Measurements from ENCODE around the gene SPATS2.

GRCh38 chr12:49564686-49565405 is 197.6 kb downstream of the SPATS2 start:
- TF ChIP-seq CTCF (IDR thresholded peaks at IDR 0.05), result no peak
- TF ChIP-seq, protein P1, sequence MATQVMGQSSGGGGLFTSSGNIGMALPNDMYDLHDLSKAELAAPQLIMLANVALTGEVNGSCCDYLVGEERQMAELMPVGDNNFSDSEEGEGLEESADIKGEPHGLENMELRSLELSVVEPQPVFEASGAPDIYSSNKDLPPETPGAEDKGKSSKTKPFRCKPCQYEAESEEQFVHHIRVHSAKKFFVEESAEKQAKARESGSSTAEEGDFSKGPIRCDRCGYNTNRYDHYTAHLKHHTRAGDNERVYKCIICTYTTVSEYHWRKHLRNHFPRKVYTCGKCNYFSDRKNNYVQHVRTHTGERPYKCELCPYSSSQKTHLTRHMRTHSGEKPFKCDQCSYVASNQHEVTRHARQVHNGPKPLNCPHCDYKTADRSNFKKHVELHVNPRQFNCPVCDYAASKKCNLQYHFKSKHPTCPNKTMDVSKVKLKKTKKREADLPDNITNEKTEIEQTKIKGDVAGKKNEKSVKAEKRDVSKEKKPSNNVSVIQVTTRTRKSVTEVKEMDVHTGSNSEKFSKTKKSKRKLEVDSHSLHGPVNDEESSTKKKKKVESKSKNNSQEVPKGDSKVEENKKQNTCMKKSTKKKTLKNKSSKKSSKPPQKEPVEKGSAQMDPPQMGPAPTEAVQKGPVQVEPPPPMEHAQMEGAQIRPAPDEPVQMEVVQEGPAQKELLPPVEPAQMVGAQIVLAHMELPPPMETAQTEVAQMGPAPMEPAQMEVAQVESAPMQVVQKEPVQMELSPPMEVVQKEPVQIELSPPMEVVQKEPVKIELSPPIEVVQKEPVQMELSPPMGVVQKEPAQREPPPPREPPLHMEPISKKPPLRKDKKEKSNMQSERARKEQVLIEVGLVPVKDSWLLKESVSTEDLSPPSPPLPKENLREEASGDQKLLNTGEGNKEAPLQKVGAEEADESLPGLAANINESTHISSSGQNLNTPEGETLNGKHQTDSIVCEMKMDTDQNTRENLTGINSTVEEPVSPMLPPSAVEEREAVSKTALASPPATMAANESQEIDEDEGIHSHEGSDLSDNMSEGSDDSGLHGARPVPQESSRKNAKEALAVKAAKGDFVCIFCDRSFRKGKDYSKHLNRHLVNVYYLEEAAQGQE (IDR thresholded peaks at IDR 0.05; ENCODE audit: insufficient read depth in 1 of 2, low read depth in 2 of 2, low read length in 1 of 2), result no peak
- TF ChIP-seq POLR2AphosphoS5 (IDR thresholded peaks at IDR 0.05; ENCODE audit: low read depth, low read length), result no peak
- no peak for TF ChIP-seq SIN3A (IDR thresholded peaks at IDR 0.05; ENCODE audit: borderline replicate concordance, insufficient read depth, low read depth, low read length)

All from Panc1 (cell line).